Activated B cell treated with CpG ODN at 0.5 μM for 24 hours (primary cell): ENCODE data around the gene ZAP70. TPM values are rescaled to one million over a fixed set of nuclear protein-coding genes. Genes with fewer than 3 reads are reported as not detected.

Experiments used
- ATAC-seq: fragments of 200-7000 bp; cut with Tn5 transposase; one replicate; pipeline ENCODE4 v1.10.0; 2021; ENCODE audit warnings: low read depth, mild to moderate bottlenecking, moderate library complexity
- CTCF ChIA-PET: fragments of 350-600 bp; sonication (Branson Sonifier 250); formaldehyde crosslinking; loops from one replicate; lab custom pipeline; 2021; ENCODE audit warnings: antibody characterized with exemption; lab: Charles Lee
- POLR2A ChIA-PET: fragments of 350-600 bp; sonication (Branson Sonifier 250); formaldehyde crosslinking; loops from one replicate; lab custom pipeline; 2021; ENCODE audit warnings: antibody characterized with exemption; lab: Charles Lee
- DNase-seq: peaks from one replicate; pipeline ENCODE4 v3.0.0; 2022
- H3K27ac Mint-ChIP-seq: one replicate; pipeline ENCODE4 v1.8.0; 2020; ENCODE audit warnings: mixed read lengths
- H3K27me3 Mint-ChIP-seq: one replicate; pipeline ENCODE4 v1.8.0; 2021; ENCODE audit warnings: mixed read lengths
- H3K36me3 Mint-ChIP-seq: one replicate; pipeline ENCODE4 v1.8.0; 2021; ENCODE audit warnings: low read depth, mixed read lengths
- H3K4me1 Mint-ChIP-seq: one replicate; pipeline ENCODE4 v1.8.0; 2021; ENCODE audit warnings: mixed read lengths
- H3K4me3 Mint-ChIP-seq: one replicate; pipeline ENCODE4 v1.8.0; 2020; ENCODE audit warnings: mild to moderate bottlenecking, mixed read lengths
- H3K9me3 Mint-ChIP-seq: one replicate; pipeline ENCODE4 v1.8.0; 2020; ENCODE audit warnings: mixed read lengths
- CTCF ChIP-seq: fragments of 200-600 bp; IDR thresholded peaks from one replicate; pipeline ENCODE4 v1.8.0; 2022; ENCODE audit warnings: antibody characterized with exemption, mild to moderate bottlenecking
- intact Hi-C: fragments of 100-400 bp; cut with micrococcal nuclease; formaldehyde crosslinking; loops from one replicate; pipeline ENCODE4 v1.15.1; 2024
- total RNA-seq: library from RNA; stranded (reverse); gene quantifications from 2 replicates; pipeline ENCODE4 v1.2.3, GENCODE V29; 2022

ZAP70 gene
- total RNA-seq, 1 donor from 2014 or later = 4.8 TPM

- no peak for ATAC-seq
- Mint-ChIP-seq H3K9me3 (no peaks in the 10 kb centered on the region), H3K4me3 (no peak overlapping the region), H3K27ac (no peak overlapping the region), H3K27me3 (no peaks in the 10 kb centered on the region), H3K36me3 (peaks cover 50% of the 10 kb centered on the region), H3K4me1 (peaks cover 34% of the 10 kb centered on the region)
- ChIA-PET CTCF (interaction anchor here (0.9 kb wide), 1 partner anchor 10 kb away, joined by 3 read pairs; no protein-coding TSS in a partner anchor), POLR2A (no interaction called here)
- intact Hi-C loops = no loop called here
- no peak for TF ChIP-seq CTCF
- no peak for DNase-seq
Measured at GRCh38 chr2:97750017-97750416, 36.6 kb downstream of the ZAP70 start.

- Mint-ChIP-seq H3K4me1 (peaks cover 19% of the 10 kb centered on the region), H3K27me3 (no peaks in the 10 kb centered on the region), H3K36me3 (peaks cover 63% of the 10 kb centered on the region), H3K9me3 (no peaks in the 10 kb centered on the region), H3K4me3 (no peak overlapping the region), H3K27ac (no peak overlapping the region)
- DNase-seq (no peak), ATAC-seq (no peak)
- intact Hi-C loops = no loop called here
- TF ChIP-seq CTCF = no peak
- ChIA-PET POLR2A (no interaction called here), CTCF (interaction anchor here (1.1 to 1.2 kb wide), 2 partner anchors 11 kb away, joined by 3 to 4 read pairs; no protein-coding TSS in a partner anchor)
Measured at GRCh38 chr2:97751752-97752151, 38.4 kb downstream of the ZAP70 start.

GRCh38 chr2:97752342-97753334, 39.3 kb downstream of the ZAP70 start:
- H3K4me3 Mint-ChIP-seq = no peak overlapping the region
- no peak overlapping the region for H3K27ac Mint-ChIP-seq
- no peak for TF ChIP-seq CTCF
- H3K27me3 Mint-ChIP-seq = no peaks in the 10 kb centered on the region
- peaks cover 70% of the 10 kb centered on the region for H3K36me3 Mint-ChIP-seq
- no peak for DNase-seq
- ATAC-seq = no peak
- intact Hi-C loops = no loop called here
- POLR2A ChIA-PET = no interaction called here
- CTCF ChIA-PET = interaction anchor here (1.1 kb wide), 1 partner anchor 12 kb away, joined by 3 read pairs; no protein-coding TSS in a partner anchor
- no peaks in the 10 kb centered on the region for H3K9me3 Mint-ChIP-seq
- peaks cover 13% of the 10 kb centered on the region for H3K4me1 Mint-ChIP-seq

- CTCF ChIA-PET = no interaction called here
- no peak for TF ChIP-seq CTCF
- Mint-ChIP-seq H3K4me3 (no peak overlapping the region), H3K9me3 (no peaks in the 10 kb centered on the region), H3K4me1 (no peaks in the 10 kb centered on the region), H3K36me3 (peaks cover 89% of the 10 kb centered on the region), H3K27ac (no peak overlapping the region), H3K27me3 (no peaks in the 10 kb centered on the region)
- DNase-seq (no peak), ATAC-seq (no peak)
- POLR2A ChIA-PET = no interaction called here
- intact Hi-C loops = no loop called here
Measured at GRCh38 chr2:97754690-97755346, 41.4 kb downstream of the ZAP70 start.

GRCh38 chr2:97755491-97755890, 42.1 kb downstream of the ZAP70 start:
- no peak overlapping the region for H3K4me3 Mint-ChIP-seq
- intact Hi-C loops = no loop called here
- no peaks in the 10 kb centered on the region for H3K4me1 Mint-ChIP-seq
- ATAC-seq (no peak), DNase-seq (no peak)
- CTCF ChIA-PET = no interaction called here
- TF ChIP-seq CTCF = no peak
- no peaks in the 10 kb centered on the region for H3K9me3 Mint-ChIP-seq
- H3K36me3 Mint-ChIP-seq = peaks cover 91% of the 10 kb centered on the region
- POLR2A ChIA-PET = no interaction called here
- no peaks in the 10 kb centered on the region for H3K27me3 Mint-ChIP-seq
- H3K27ac Mint-ChIP-seq = no peak overlapping the region
